ENCODE data around the gene MUC20.
"Not testable (repeated sequence)": the region's sequence is repeated elsewhere in the genome, so short reads cannot be mapped to it uniquely, and the experiment has no call there.

- TF ChIP-seq YY1 (IDR thresholded peaks at IDR 0.05; ENCODE audit: insufficient read depth, insufficient read length); ZNF274 (IDR thresholded peaks at IDR 0.05; ENCODE audit: low read depth, low read length); SUZ12 (IDR thresholded peaks at IDR 0.05; ENCODE audit: extremely low read depth, insufficient read depth, insufficient read length): not testable (repeated sequence)
Measured at GRCh38 chr3:195770841-195771645, 50.3 kb downstream of the MUC20 start.

All from NT2/D1 (cell line).